ENCODE results near the gene CDH13.

Gene CDH13

GRCh38 chr16:83300326-83300725, 673.6 kb downstream of the CDH13 start:
- TF ChIP-seq ZFX (IDR thresholded peaks at IDR 0.05) = no peak
- TF ChIP-seq CTCF (conservative IDR thresholded peaks at IDR 0.05) = no peak
- H3K27ac ChIP-seq = no peak overlapping the region

GRCh38 chr16:83301971-83302370, 675.2 kb downstream of the CDH13 start:
- TF ChIP-seq CTCF (conservative IDR thresholded peaks at IDR 0.05) (no peak), ZFX (IDR thresholded peaks at IDR 0.05) (no peak)
- no peak overlapping the region for H3K27ac ChIP-seq

GRCh38 chr16:83302853-83303252, 676.1 kb downstream of the CDH13 start:
- no peak overlapping the region for H3K27ac ChIP-seq
- TF ChIP-seq ZFX (IDR thresholded peaks at IDR 0.05) (no peak), CTCF (conservative IDR thresholded peaks at IDR 0.05) (0 out of 2 replicates have a peak, but pooled peaks have one; percentile 11)

GRCh38 chr16:83305092-83305491, 678.3 kb downstream of the CDH13 start:
- no peak overlapping the region for H3K27ac ChIP-seq
- TF ChIP-seq ZFX (IDR thresholded peaks at IDR 0.05) (no peak), CTCF (conservative IDR thresholded peaks at IDR 0.05) (no peak)

GRCh38 chr16:83306961-83307593, 680.3 kb downstream of the CDH13 start:
- TF ChIP-seq CTCF (conservative IDR thresholded peaks at IDR 0.05) (no peak), ZFX (IDR thresholded peaks at IDR 0.05) (no peak)
- H3K27ac ChIP-seq = no peak overlapping the region

- H3K27ac ChIP-seq = no peak overlapping the region
- TF ChIP-seq ZFX (IDR thresholded peaks at IDR 0.05) = no peak
Observed at GRCh38 chr16:83307594-83307992, 680.8 kb downstream of the CDH13 start.

GRCh38 chr16:83308414-83308813, 681.6 kb downstream of the CDH13 start:
- H3K27ac ChIP-seq = no peak overlapping the region
- TF ChIP-seq ZFX (IDR thresholded peaks at IDR 0.05) = no peak
- no peak for TF ChIP-seq CTCF (conservative IDR thresholded peaks at IDR 0.05)

- H3K27ac ChIP-seq = no peak overlapping the region
- TF ChIP-seq CTCF (conservative IDR thresholded peaks at IDR 0.05) (no peak), ZFX (IDR thresholded peaks at IDR 0.05) (no peak)
Observed at GRCh38 chr16:83310816-83311215, 684.0 kb downstream of the CDH13 start.
